Activated CD8-positive, alpha-beta memory T cell treated with anti-CD3 and anti-CD28 coated beads for 1 hour (primary cell): ENCODE results near the gene FEN1.

Experiments
- DNase-seq, 2 donors: peaks; one replicate each; pipeline ENCODE4 v3.0.0-alpha.2; 2020; ENCODE audit warnings: low read depth in 1 of 2; ENCODE audit errors: extremely low read depth in 1 of 2

Gene FEN1

DNA sequence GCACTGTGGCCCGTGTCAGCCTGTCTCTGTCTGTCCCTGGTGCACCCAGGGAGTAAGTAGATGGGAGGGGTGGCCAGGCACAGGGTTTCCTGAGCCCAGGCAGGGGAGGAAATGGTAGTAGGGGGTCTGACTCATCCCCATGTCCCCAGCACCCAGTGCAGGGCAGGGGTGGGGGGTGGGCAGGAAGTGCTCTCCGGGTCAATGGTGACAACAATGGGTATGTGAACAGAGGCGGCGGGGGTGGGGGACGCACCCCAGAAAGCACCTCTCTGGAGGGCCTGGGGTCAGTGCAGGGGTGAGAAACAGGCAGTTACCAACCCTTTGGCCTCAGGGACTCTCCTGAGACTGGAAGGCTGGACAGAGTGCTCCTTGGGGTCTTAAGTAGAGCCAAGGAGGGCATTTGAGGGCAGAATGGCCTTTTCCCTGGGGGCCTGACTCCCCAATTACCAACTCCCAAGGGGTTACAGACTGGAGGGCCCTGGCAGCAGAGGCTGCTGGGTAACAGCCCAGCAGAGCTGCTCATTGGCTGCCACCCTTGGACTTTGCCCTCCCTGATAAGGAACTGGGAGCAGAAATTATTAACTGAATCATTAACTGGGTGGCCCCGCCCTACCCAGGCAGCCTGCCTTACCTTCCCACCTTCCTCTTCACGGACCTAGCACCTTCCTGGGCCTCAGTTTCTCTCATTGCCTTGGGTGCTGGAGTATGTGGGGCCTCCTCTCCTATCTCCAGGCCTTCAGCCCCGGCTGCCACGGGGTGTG lies 36.1 kb upstream of the FEN1 start:
- DNase-seq = no peak

DNA sequence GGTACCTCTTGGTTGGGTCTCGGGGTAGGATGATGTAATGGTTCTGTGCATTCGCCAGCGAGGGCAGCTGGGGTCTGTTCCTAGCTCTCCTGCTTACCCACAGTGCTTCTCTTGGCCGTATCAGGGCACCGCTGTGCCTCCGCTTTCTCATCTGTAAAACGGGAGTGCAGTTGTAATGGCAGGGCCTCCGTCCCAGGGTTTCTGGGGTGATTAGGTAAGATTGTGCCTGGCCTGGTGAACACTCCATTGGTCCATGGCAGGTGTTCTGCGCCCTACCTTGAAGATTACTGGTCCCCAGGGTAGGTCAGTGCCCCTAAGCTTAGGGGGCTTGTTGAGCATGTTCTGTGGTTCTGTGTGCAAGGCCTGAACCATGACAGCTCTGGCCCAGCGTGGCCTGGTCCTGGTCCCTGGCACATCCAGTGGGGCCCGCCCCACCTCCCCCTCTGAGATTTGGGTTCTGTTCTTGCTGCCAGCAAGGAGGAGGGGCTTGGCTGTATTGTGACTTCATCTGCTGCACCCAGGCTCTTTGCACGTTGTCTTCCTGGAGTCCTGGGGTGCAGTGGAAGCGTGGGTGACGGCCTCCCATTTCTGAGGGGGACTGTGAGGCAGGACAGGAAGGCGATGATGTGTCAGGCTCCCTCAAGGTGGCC lies 35.4 kb upstream of the FEN1 start:
- DNase-seq = no peak

DNA sequence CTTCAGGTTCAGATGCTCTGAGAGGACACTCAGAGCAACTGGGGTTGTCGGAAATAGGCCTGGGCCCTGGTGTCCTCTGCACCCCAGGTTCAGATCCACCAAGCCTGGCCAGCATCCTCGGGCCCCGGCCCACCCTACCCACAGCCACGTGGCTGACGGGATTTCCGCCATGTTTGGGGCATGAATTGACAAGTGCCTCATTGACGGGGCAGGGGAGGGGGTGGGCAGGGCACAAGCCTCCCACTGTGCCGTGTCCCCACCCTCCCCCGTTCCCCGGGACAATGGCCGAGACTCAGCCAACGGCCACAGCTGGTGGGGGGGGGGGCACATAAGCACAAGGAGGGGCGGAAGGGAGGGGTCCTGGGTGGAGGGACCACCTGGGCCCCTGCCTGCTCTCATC lies 31.8 kb upstream of the FEN1 start:
- DNase-seq = no peak

DNA sequence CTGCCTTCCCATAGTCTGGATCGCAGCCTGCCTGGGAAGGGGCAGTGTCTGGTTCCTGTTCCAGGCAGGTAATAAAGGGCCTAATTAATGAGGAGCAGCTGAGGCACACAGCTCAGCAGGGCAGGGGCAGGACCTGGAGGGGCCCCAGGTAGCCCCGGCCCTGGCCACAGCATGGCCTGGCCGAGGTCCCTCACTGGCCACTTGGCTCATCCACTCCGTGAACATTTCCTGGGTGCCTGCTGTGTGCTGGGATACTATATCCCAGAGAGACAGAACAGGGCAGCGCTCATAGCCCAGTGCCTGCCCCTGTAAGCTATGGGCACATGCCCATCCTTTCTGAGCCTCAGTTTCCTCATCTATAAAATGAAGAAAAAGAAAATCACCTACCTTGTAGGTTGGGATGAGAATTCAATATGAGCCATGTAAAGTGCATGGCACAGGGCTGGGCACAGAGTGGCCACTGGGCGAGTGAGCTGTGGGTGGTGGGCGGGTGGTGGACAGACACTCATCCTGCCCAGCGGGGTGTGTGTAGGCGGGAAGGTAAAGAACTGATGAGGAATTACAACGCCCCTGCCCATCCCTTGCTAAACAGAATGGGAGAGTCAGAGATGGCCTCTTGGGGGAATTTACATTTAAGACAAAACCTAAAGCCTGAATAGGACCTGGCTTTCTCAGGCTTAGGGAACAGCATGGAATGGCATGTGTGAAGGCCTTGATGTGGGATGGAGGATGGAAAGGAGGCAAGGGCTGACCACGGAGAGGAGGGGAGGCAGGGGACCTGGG lies 31.1 kb upstream of the FEN1 start:
- no peak for DNase-seq

DNA sequence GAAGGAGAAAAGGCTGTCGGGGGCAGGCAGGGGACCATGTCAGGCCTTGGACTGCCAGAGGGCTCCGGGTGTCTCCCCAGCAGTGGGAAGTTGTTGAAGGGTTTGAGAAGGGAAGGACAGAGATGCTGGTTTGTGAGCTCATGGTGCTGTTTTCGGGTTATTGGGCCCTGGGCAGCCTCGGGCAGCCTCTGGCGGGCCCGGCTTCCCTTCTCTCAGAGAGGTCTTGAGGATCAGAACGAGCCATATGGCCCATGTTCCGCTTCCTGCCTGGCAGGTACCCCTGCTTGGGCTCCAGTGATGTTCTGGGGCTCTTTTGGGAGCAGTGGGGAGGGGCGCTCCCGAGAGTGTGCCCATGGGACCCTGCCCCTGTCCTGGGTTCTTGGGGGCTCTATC lies 30.5 kb upstream of the FEN1 start:
- no peak for DNase-seq

DNA sequence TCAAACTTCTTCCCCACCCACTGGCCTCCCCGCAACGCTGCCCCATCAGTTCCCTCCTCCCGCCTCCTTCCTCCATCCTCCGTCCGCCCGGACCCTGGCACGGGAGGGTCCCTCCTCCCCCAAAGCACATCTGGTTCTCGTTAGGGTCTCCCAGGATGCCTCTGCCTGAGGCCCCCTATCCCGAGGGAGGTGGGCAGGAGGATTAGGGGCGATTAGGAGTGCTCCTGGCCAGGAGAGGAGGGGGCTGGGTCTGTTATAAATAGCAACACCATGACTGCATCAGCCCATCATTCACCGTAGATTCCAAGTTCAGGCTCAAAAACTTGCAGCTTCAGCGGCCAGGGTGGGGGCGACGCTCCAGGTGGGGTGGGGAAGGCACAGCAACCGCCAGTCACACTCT lies 29.9 kb upstream of the FEN1 start:
- no peak for DNase-seq

DNA sequence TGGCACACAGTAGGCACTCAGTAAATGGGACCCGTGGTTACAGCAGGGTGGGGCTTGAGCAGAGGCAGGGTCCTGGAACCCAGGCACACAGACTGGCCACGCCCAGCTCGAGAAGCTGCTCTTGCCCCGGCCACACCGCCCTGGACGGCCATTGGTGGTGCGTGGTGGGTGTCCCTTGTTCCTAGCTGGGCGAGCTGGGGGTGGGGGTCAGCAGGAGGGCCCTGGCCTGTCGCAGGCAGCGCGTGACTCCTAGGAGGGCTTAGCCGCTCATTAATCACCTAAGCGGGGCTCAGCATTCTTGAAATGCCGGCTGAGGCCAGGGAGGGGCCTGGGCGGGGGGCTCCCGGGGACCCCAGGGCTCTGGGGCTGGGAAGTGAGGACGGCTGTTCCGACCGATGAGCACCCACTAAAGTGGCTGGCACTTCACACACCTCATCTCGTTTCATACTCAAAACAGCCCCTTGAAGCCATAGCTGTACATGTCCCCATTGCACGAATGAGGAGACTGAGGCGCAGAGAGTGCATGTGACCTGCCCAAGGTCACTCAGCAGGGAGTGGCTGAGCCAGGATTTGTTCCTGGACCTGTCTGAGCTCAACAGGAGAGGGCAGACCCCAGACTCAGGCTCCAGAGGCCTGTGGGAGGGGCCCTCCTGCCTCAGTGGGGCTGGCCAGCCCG lies 28.6 kb upstream of the FEN1 start:
- DNase-seq = no peak

DNA sequence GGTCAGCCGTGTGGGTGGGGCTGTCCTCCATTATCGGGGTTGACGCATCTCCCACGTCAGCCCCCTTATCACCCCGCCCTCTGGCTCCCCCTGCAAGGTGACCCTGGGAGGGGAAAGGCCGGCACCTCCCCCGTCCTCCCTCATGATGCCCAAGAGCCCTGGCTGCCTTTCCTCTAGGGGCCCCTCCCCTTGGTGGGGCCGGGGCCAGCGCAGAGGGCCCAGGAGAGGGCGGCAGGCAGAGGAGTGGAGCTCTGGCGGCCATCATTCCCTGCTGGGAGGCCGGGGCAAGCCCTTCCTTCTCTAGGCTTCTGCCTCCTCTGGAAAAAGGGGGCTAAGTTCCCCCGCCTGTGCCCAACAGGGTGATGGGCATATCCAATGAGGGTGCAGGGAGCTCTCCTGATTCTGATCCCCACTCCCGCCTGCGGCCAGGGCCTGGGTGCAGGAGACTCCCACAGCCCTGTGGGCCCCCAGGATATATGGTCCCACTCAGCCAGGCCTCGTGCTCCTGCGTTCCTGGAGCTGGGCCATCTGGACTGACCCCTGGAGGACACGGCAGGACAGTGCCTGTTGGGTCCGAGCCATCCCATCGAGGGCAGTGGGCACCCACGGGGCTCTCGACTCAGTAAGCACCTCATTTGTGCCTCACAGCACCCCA lies 28.0 kb upstream of the FEN1 start:
- no peak for DNase-seq

DNA sequence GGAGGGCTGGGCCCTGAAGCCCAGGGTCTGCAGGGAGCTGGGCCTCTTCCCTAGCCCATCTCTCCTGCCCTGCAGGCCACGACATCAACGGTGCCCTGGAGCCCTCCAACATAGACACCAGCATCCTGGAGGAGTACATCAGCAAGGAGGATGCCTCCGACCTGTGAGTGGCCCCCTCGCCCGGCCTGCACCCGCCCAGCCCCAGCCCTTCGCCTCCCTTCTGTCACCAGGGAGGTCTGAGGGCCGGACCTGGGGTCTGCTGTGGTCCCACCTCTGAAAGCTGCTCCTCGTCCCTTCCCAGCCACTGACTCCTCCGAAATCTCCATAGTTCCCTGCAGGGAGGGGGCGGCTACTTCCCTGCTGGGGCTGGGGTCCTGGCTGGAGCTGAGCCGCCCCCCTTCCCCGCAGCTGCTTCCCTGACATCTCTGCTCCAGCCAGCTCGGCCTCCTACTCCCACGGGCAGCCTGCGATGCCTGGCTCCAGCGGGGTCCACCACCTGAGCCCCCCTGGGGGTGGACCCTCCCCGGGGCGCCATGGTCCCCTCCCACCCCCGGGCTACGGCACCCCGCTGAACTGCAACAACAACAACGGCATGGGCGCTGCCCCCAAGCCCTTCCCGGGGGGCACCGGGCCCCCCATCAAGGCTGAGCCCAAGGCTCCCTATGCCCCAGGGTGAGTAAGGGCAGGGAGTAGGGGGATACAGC lies 27.0 kb upstream of the FEN1 start:
- no peak for DNase-seq

DNA sequence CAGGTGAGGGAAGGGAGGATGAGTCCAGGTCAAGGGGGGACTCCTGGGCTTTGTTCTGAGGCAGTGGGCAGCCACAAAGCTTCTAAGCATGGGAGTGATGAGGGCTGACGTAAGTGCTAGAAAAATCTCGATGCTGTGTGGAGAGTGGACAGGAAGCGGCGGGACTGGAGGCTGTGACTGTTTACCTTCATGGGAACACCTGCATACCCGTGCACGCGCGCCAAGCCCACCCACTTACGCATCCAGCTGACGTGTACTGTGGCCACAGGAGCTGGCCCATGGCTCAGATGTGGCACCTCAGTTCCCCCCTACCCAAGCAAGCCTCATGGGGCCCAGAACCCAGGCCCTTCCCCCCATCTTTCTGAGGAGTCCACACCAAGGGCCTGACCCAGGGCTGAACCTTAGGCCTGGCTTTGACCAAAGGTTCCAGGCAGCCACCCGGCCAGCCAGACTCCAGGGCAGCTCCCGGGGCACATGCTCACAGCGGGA lies 26.3 kb upstream of the FEN1 start:
- DNase-seq = no peak

DNA sequence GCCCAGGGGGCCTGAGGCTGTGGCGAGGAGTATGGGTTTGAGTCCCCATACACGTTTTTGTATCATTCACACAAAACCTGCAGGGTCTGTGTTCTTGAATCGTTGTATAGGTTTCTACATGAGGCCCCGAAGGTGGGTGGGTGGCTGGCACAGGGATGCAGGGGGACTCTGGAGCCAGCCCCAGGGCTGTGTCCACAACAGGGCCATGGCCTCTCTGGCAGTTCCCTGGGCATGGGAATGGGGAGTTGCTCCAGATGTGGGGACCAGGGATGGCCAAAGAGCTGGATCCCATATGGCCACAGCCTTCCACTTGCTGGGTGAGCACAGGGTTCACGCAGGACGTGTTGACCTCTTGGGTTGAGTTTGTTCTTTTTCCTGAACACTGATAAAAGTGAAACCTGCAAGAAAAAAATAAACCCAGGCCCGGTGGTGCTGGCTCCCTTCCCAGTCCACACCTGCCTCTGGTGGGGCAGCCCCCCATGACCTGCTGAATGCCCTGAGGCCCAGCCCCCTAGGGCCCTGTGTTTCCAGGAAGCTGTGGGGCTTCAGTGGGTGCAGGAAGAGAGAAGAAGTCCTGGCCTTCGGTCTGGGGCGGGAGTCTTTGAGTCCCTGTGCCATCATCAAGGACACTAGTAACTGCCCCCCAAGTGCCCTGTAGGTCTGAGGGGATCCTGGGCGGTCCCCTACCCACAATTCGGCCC lies 24.2 kb upstream of the FEN1 start:
- no peak for DNase-seq

DNA sequence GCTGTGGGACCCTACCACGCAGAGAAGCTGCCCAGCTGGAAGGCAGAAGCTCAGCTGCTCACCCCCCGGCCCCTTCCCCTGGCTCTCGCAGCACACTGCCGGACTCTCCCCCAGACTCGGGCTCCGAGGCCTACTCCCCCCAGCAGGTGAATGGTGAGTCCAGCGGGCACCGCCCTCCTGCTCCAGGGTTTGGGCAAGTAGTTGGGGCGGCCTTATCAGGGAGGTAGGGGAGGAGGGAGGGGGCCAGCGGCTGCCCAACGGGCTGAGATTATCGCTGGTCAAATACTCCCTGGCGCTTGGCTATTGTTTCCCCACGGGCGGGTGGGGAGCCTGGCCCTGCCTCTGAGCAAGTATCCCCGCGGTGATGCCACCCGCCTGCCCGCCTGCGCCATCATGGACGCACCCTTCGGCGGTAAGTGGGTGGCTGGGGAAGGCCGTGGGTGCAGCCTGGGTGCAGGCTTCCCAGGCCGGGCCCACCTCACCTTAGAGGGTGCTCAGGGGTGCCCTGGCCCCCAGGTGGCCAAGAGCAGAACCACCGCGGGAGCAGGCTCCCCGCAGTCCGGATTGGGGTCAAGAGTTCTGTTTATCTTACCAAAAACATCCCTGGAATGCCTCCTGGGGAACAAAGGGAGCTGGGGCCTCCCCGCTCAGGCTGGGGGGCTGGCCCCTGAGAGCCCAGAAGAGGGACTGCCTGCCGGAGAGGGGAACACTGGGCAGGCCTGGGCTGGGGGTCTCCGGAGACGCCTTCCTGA lies 23.4 kb upstream of the FEN1 start:
- DNase-seq = no peak

DNA sequence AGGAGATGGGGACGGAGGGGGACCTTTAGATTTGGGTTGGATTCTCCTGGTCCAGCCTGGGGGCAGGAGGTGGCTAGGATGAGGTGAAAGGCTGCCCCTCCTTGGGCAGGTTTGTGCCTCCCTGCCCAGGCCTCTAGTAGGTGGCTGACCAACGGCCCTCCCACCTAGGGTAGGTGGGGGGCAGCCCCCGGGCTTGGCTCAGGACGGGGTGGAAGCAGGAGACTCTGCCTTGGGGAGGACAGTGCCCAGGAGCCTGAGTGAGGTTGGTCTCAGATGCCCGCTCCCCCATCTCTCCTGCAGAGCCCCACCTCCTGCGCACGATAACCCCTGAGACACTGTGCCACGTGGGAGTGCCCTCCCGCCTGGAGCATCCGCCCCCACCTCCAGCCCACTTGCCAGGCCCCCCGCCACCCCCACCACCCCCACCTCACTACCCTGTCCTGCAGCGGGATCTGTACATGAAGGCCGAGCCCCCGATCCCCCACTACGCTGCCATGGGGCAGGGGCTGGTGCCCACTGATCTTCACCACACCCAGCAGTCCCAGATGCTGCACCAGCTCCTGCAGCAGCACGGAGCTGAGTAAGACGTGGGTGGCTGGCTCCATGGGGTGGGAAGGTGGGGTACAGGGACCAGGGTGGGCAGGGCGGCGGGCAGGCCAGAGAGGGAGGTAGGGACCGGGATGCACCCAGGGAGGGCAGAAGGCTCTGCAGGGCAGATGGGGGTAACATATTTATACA lies 22.6 kb upstream of the FEN1 start:
- DNase-seq = no peak

DNA sequence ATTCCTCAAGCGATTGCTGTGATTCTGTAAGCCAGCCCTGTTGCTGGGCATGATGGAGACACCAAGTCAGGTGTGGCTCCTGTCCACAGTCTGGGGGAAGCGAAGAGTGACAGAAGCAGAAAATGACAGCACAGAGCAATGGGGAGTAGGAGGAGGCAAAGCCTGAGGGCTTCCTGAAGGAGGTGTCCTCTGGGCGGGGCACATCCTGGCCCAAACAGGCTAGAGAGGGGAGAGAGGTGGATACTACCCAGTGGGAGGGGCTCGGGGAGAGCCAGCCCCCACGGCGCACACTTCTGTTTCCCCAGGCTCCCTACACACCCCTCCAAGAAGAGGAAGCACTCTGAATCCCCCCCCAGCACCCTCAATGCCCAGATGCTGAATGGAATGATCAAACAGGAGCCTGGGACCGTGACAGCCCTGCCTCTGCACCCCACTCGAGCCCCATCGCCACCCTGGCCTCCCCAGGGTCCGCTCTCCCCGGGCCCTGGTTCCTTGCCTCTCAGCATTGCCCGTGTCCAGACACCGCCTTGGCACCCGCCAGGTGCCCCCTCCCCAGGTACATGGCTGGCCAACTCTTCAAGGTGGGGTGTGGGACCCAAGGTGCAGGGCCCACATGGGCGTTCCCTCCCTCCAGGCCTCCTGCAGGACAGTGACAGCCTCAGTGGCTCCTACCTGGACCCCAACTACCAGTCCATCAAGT lies 21.4 kb upstream of the FEN1 start:
- DNase-seq = no peak

DNA sequence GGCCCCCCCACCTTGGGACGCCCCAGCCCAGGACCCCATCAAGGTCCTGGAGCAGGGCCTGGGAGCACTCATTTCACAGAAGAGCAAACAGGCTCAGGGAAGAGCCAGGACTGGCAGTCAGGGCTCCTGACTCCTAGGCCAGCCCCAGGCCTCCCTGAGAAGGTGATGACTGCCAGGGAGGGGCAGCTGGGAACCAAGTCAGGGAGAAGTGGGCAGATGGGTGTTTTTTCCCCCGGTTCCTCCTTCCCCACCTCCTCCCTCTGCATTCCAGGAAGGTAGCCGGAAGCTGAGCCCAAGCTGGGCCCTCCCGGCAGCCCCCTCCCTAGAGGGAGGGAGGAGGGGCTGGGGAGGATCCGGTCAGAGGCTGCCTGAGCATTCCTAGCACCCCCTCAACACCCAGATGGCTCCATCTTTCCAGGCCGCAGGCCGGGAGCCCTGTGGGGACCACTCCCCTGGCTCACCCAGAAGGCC lies 20.7 kb upstream of the FEN1 start:
- no peak for DNase-seq

DNA sequence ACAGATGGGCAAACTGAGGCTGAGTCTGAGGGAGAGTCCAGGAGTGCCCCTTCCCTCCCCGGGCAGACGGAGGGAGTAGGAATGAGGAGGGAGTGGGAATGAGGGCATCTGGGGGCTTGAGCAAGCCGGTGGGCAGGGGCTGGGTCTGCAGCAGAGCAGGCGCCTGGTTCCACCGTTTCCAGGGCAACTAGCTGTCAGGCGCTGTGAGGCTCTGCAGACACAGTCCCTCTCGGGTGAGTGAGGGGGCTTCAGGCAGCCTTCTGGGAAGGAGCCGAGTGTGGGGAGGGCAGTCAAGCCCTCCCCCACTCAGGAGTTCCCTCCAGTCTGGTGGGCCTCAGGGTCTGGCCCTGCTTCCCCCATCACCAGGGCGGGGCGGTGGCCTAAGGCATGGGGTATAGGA lies 19.4 kb upstream of the FEN1 start:
- no peak for DNase-seq

DNA sequence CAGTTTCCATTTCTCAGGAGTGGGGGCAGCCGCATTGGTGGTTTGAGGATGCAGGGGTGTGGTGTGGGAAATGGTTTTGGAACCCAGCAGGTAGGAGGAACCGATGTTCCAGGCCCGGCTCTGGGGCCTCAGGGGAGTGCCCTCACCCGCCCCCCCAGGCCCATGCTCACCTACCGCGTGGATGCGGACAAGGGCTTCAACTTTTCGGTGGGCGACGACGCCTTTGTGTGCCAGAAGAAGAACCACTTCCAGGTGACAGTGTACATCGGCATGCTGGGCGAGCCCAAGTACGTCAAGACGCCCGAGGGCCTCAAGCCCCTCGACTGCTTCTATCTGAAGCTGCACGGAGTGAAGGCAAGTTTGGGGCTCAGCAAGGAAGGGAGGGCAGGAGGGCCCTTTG lies 18.9 kb upstream of the FEN1 start:
- DNase-seq = no peak
